NOMO-1 (cell line): ENCODE measurements around the gene OR4D11.
"Not testable (repeated sequence)": the region's sequence is repeated elsewhere in the genome, so short reads cannot be mapped to it uniquely, and the experiment has no call there.

ENCODE experiments used
- DNase-seq, 2 experiments: peaks; one replicate each; lab custom pipeline; 2025; ENCODE audit not compliant: unreplicated experiment in 2 of 2; lab: John Stamatoyannopoulos, UW

Gene OR4D11

DNA sequence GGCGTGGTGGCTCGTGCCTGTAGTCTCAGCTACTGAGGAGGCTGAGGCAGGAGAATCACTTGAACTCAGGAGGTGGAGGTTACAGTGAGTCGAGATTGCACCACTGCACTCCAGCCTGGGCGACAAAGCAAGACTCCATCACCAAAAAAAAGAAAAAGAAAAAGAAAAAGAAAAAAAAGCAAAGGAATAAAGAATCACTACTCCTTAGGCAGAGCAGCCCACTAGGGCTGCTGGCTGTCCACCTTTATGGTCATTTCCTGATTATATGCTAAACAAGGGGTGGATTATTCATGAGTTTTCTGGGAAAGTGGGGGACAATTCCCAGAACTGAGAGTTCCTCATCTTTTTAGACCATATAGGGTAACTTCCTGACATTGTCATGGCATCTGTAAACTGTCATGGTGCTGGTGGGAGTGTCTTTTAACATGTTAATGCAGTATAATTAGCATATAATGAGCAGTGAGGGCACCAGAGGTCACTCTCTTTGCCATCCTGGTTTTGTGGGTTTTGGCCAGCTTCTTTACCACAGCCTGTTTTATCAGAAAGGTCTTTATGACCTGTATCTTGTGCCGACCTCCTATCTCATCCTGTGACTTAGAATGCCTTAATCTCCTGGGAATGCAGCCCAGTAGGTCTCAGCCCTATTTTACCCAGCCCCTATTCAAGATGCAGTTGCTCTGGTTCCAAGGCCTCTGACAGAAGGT, 44.4 kb downstream of the OR4D11 start:
- DNase-seq, result not testable (repeated sequence)

DNA sequence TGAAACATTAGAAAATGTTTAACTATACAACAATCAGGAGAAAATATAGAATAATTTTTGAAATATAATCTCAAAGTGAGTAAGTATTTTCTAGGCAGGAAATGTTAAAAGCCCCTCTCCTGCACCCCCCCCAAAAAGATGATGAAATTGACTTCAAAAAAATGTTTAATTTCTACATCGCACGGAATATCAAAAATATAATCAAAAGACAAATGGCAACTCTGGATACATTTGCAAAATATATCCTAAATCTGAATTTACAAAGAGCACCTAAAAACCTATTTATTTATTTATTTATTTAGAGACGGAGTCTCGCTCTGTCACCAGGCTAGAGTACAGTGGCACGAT, 44.9 kb downstream of the OR4D11 start:
- DNase-seq, result no peak

DNA sequence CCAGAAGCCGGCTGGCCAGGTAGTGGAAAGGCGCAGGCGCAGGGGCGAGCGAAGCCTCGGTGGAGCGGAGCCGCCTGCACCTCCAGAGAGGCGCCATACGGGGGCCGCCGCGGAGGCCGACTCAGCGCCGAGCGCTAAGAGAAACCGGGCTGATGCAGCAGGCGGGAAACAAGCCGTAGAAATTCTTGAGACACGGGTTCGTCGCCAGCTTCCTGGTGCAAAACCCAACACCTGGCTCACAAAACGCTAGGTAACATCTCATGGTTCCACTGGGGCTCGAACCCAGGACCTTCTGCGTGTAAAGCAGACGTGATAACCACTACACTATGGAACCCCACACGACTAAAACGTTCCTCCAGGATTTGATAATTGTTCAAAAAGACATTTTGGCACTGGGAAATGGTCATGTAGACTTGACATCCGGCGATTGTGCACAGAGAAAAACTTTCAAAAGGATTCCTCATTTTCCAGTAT, 47.0 kb downstream of the OR4D11 start:
- DNase-seq, result peak; percentile 75 to 84

DNA sequence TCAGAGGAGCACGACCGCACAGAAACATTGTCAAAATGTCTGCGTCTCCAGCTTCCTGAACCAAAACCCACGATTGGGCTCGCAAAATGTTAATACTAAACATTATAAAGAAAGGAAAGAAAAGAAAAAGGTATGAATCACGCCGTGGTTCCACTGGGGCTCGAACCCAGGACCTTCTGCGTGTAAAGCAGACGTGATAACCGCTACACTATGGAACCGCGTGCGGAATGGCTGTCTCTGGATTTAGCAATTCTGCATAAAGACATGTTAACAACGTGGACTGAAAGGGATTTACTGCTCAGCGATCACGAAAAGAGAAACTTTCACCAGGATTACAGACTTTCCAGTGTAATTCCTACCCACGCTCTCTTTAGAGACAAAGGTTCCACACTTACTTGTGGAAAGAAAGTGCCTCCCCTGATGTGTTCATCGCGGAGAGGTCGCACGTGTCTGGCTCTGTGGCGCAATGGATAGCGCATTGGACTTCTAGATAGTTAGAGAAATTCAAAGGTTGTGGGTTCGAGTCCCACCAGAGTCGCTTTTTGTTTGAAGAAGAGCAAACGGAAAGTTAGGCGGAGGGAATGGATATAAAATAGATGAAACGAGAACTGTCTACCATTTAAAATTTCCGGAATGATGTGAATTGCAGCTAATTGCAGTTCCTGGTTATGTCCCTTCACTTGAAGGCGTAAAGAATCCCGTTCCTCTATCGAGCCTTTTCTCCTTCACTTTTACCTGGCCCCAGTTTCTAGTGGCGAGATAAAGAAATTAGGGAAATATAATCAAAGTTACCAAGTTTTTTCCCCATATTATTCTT, 47.7 kb downstream of the OR4D11 start:
- peak; percentile 49 to 81 for DNase-seq

DNA sequence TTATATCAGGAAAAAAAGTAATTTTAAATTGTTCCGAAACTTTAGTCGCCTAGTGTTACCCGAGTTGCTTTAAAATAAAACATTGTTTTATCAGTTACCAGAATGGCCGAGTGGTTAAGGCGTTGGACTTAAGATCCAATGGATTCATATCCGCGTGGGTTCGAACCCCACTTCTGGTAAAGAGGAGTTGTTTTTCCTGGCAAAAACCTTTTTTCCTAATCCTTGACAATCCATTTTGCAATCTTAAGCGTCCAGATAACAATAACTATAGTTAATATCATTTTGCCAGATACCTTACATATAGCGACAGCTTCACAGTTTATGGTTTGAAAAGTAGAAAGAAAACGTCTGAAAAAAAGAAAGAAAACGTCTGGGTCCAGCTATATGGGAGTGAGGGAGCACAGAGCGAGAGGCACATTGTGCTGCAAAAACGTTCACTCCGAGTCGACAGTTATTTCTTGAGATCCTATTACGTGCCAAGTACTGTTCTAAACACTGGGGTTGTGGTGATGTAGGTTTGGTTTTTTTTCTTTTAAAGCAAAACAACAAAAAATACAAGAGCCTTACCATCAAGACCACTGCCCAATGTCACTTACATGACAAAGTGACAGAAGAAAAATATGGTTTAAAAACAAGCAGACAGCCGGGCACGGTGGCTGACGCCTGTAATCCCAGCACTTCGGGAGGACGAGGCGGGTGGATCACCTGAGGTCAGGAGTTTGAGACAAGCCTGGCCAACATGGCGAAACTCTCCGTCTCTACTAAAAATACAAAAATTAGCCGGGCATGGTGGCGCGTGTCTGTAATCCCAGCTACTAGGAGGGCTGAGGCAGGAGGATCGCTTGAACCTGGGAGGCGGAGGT, 48.5 kb downstream of the OR4D11 start:
- DNase-seq, result no peak

DNA sequence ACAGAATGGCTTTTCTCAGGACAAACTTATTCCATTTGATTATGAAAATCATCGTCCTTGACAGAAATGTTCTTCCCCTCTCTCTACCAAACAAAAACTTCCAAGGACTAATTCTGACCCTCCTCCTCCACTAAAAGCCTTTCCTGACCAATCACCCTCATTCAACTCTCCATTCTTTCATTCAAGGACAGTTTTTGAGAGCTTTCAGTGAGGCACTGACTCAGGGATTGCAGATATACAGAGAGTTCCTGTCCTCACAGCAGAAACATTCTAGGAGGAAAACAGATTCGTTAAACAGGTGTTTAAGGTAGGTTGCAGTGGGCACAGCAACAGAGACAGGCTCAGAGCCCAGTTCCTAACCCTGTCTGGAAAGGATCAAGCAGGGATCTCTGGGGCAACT, 49.5 kb downstream of the OR4D11 start:
- no peak for DNase-seq

DNA sequence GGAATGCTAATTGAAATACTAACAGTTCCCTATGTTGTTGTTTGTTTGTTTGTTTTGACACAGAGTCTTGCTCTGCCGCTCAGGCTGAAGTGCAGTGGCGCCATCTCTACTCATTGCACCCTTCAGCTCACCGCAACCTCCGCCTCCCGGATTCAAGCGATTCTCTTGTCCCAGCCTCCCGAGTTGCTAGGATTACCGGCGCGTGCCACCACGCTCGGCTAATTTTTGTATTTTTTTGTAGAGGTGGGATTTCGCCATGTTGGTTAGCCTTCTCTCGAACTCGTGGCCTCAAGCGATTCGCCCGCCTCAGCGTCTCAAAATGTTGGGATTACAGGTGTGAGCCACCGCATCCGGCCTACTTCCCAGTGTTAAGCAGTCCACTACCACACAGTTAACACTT, 49.9 kb downstream of the OR4D11 start:
- DNase-seq, result no peak
